ENCODE data around the gene PVALB. TPM values are rescaled to one million over a fixed set of nuclear protein-coding genes. Genes with fewer than 3 reads are reported as not detected.

Gene PVALB, protein sequence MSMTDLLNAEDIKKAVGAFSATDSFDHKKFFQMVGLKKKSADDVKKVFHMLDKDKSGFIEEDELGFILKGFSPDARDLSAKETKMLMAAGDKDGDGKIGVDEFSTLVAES
- total RNA-seq, result not detected

DNA sequence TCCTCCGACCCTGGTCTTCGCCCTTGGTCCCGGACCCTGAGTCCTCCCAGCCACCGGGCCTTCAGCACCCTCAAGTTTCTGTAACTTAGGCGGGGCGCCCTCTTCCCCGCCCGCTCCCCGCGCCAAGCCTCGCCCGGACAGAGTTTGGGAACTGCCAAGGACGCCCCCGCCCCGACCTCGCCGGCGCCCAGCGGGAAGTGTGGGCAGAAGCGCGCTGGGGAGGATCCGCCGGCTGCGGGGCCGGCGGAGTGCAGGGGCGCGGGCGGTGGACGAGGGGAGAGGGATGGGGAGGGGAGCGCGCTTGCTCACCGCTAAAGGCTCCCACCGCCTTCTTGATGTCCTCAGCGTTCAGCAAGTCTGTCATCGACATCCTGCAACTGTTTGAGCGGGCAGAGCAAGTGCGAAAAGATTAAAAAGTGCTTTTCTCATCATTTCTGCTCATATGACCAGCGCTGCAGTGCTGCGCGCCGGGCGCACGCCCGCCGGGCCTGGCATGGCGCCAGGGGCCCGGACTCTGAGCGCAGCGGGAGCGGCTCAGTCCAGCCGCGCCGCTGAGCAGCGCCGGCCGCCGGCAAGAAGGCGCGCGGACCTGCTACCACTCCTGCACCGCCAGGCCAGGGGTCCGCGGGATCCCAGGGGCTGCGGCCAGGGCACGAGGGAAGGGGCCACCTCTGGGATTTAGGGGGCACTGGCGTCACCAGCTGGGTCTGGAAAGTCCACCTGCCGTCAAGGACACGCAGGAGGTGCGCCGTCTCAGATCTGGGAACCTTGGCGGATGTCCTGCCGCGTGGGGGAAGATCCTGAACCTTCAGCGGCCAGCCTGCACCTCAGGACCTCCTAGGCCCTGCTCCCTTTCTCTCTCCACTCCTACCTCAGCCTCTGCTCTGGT, at the start of gene PVALB:
TSS of gene PVALB (minus strand) at position 400 of the 889 bp plus-strand sequence. CDS start at position 370, 30 bp downstream.
- Histone ChIP-seq H3K36me3 (no peaks in the 10 kb centered on the region), H3K4me1 (peaks cover 5 to 15% (median 6%) of the 10 kb centered on the region in 3 donors), H3K4me3 (peak within 1 kb of the TSS in 2 of 4 donors; percentile 30 to 53), H3K9me3 (no peaks in the 10 kb centered on the region), H3K27ac (no peak within 1 kb of the TSS), H3K27me3 (peaks cover 10 to 92% (median 27%) of the 10 kb centered on the region in 4 donors)
- no peak for TF ChIP-seq POLR2A (IDR thresholded peaks at IDR 0.05)
- TF ChIP-seq, protein P1, sequence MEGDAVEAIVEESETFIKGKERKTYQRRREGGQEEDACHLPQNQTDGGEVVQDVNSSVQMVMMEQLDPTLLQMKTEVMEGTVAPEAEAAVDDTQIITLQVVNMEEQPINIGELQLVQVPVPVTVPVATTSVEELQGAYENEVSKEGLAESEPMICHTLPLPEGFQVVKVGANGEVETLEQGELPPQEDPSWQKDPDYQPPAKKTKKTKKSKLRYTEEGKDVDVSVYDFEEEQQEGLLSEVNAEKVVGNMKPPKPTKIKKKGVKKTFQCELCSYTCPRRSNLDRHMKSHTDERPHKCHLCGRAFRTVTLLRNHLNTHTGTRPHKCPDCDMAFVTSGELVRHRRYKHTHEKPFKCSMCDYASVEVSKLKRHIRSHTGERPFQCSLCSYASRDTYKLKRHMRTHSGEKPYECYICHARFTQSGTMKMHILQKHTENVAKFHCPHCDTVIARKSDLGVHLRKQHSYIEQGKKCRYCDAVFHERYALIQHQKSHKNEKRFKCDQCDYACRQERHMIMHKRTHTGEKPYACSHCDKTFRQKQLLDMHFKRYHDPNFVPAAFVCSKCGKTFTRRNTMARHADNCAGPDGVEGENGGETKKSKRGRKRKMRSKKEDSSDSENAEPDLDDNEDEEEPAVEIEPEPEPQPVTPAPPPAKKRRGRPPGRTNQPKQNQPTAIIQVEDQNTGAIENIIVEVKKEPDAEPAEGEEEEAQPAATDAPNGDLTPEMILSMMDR (IDR thresholded peaks at IDR 0.05), result no peak
- no peak for DNase-seq
- 4 to 6% methylated on average over 12 to 19 of the region's 75 CpGs for WGBS, 2 donors
- intact Hi-C loops (cut with DNase I), result no loop called here

DNA sequence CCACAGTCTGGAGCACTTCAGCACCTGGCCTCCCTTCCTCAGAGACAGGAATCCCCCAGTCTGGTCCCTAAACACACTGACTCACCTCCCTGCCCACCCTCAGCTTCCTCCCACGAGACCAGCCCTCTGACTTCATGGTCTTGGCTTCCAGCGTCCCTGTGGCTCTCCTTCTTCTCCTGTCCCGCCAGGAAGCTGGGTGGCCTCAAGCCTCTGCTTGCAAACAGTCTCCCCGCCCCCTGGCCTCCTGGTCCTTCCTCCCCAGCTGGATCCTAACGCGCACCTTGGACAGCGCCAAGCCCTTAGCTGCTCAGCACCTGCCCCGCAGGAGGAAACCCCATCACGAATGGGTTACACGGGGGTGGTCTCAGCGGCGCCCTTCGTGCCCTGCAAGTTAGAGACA, 48.5 kb upstream of the PVALB start:
- TF ChIP-seq, protein P1 (IDR thresholded peaks at IDR 0.05), result no peak
- no peak for TF ChIP-seq POLR2A (IDR thresholded peaks at IDR 0.05)
- WGBS, 2 donors, result 13 to 37% methylated on average over 7 to 13 of the region's 13 CpGs
- no peak overlapping the region for H3K4me3 ChIP-seq
- no peaks in the 10 kb centered on the region for H3K36me3 ChIP-seq
- no peak for DNase-seq
- H3K4me1 ChIP-seq, result peaks cover 13 to 48% (median 18%) of the 10 kb centered on the region in 3 donors
- peaks cover 0 to 25% (median 0%) of the 10 kb centered on the region in 4 donors for H3K27me3 ChIP-seq
- intact Hi-C loops (cut with DNase I), result loop anchor here (10.0 kb wide), 1 partner anchor 321 kb away; no protein-coding TSS in a partner anchor
- no peak overlapping the region for H3K27ac ChIP-seq
- no peaks in the 10 kb centered on the region for H3K9me3 ChIP-seq

DNA sequence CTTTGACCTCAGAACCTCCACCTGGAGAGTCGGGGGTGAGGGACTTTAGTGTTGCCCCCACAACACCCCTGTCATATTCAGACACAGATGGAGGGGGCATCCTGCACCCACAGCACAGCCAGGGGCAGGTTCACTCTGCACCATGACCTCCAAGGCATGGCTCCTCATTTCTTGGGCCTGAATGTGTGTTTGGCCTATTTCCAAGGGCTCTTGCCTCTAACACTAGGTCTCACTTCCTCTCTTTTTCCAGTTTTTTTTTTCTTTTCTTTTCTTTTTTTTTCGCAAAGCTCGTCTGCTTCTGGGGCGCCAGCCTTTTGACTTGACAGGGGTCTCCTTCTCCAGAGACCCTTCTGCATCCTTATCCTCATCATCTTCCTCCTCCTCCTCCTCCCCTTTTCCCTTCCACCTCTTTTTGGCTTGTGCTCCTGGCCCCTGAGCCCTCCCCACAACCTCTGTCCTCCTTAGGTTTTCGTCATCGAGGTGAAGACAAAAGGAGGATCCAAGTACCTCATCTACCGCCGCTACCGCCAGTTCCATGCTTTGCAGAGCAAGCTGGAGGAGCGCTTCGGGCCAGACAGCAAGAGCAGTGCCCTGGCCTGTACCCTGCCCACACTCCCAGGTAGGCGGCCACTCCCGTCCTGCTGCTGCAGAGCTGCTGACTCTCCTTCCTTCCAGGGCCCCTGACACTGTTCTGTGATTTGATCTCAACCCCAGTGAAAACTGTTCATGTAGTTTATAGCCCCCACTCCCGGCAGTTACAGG, 47.8 kb upstream of the PVALB start:
- Histone ChIP-seq H3K4me3 (no peak overlapping the region), H3K27ac (no peak overlapping the region), H3K36me3 (no peaks in the 10 kb centered on the region), H3K9me3 (no peaks in the 10 kb centered on the region), H3K27me3 (peaks cover 0 to 20% (median 0%) of the 10 kb centered on the region in 4 donors), H3K4me1 (peaks cover 12 to 48% (median 18%) of the 10 kb centered on the region in 3 donors)
- WGBS, 2 donors, result 50 to 71% methylated on average over 12 to 13 of the region's 14 CpGs
- intact Hi-C loops (cut with DNase I), result loop anchor here (5.0 to 10.0 kb wide), 2 partner anchors 113 to 320 kb away; no protein-coding TSS in a partner anchor
- DNase-seq, result no peak
- TF ChIP-seq, protein P1 (IDR thresholded peaks at IDR 0.05), result no peak
- no peak for TF ChIP-seq POLR2A (IDR thresholded peaks at IDR 0.05)

DNA sequence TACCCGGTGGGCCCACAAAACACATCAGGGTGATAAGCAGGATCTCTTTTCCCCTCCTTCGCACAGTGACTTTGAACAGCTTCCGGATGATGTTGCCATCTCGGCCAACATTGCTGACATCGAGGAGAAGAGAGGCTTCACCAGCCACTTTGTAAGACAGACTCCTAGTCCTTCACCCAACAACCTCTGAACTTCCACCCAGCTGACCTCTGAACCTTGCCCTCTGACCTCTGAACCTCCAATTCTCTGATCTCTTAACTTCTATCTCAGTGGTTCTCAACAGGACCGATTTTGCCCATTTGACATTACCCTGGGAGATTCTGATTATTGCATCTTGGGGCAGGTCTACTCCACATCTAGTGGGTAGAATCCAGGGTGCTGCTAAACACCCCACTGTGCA, 47.1 kb upstream of the PVALB start:
- Histone ChIP-seq H3K4me3 (no peak overlapping the region), H3K9me3 (no peaks in the 10 kb centered on the region), H3K36me3 (no peaks in the 10 kb centered on the region), H3K27ac (no peak overlapping the region), H3K4me1 (peaks cover 12 to 47% (median 23%) of the 10 kb centered on the region in 3 donors), H3K27me3 (peaks cover 0 to 15% (median 0%) of the 10 kb centered on the region in 4 donors)
- TF ChIP-seq, protein P1 (IDR thresholded peaks at IDR 0.05), result no peak
- TF ChIP-seq POLR2A (IDR thresholded peaks at IDR 0.05), result no peak
- DNase-seq, result no peak
- intact Hi-C loops (cut with DNase I), result loop anchor here (5.0 to 10.0 kb wide), 2 partner anchors 113 to 319 kb away; no protein-coding TSS in a partner anchor
- WGBS, 2 donors, result 77 to 94% methylated on average over 6 of the region's 6 CpGs
